Heart right ventricle (tissue), 16 donors: ENCODE data around the gene RASAL1. TPM values are rescaled to one million over a fixed set of nuclear protein-coding genes. Genes with fewer than 3 reads are reported as not detected.
A peak's percentile ranks its signal among the peaks of the same experiment; 100 is the strongest.

Source experiments
- ATAC-seq, 8 donors: fragments of 200-7000 bp; cut with Tn5 transposase; one replicate each; pipeline ENCODE4 v1.9.1; 2020; ENCODE audit warnings: mild to moderate bottlenecking in 8 of 8, moderate library complexity in 8 of 8, moderate number of reproducible peaks in 1 of 8
- DNase-seq, 2 donors: peaks; one replicate each; pipeline ENCODE4 v3.0.0-alpha.2; 2020
- H3K27ac ChIP-seq, 10 donors: fragments of 200-600 bp; sonication (generic) in 2 of 10; one replicate each; pipeline versions ENCODE4 v1.5.0 to v1.8.0; 2020 to 2022; ENCODE audit warnings: mild to moderate bottlenecking in 3 of 10
- H3K27me3 ChIP-seq, 7 donors: fragments of 200-600 bp; one replicate each; pipeline ENCODE4 v1.8.0; 2021 to 2022; ENCODE audit warnings: mild to moderate bottlenecking in 2 of 7
- H3K36me3 ChIP-seq, 9 donors: fragments of 200-600 bp; sonication (generic) in 1 of 9; one replicate each; pipeline versions ENCODE4 v1.5.0 to v1.8.0; 2020 to 2022; ENCODE audit warnings: mild to moderate bottlenecking in 2 of 9
- H3K4me1 ChIP-seq, 9 donors: fragments of 200-600 bp; sonication (generic) in 1 of 9; one replicate each; pipeline versions ENCODE4 v1.5.0 to v1.8.0; 2020 to 2022; ENCODE audit warnings: mild to moderate bottlenecking in 4 of 9
- H3K4me3 ChIP-seq, 10 donors: fragments of 200-600 bp; sonication (generic) in 2 of 10; one replicate each; pipeline versions ENCODE4 v1.5.0 to v1.8.0; 2020 to 2022; ENCODE audit warnings: mild to moderate bottlenecking in 7 of 10, moderate library complexity in 2 of 10
- H3K9me3 ChIP-seq, 11 donors: fragments of 200-600 bp in 10 of 11; sonication (generic) in 2 of 11; one replicate each; pipeline versions ENCODE4 v1.5.0 to v1.8.0; 2013 to 2022; ENCODE audit warnings: mild to moderate bottlenecking in 2 of 11, control low read depth in 1 of 11, moderate library complexity in 1 of 11
- WGBS, 2 donors: extraction: QIAGEN DNeasy Blood & Tissue Kit; methylation state at CpG; one replicate each; pipeline ENCODE4 v1.1.7; 2013; ENCODE audit warnings: inconsistent platforms in 1 of 2; 5-methylcytosine and 5-hydroxymethylcytosine counted together
- intact Hi-C, 10 donors: fragments of 100-400 bp; cut with DNase I; formaldehyde crosslinking; loops; one replicate each; pipeline versions ENCODE4 v1.11.1 to v1.14.2; 2022
- polyA plus RNA-seq, 2 donors: library from polyadenylated mRNA; stranded (reverse); fragments of 200-250 nt; gene quantifications; one replicate each; pipeline ENCODE4 v1.2.3, GENCODE V29; 2013
- total RNA-seq, 10 donors: library from RNA; stranded (reverse); fragmentation: NEBNext Ultra II Directional in 3 of 10; extraction: Animal tissue kit (Norgen Biotek cat#: 25700) in 3 of 10; gene quantifications; one replicate each; pipeline versions ENCODE4 v1.2.1 to v1.2.4, GENCODE V29; 2021 to 2023
- TF ChIP-seq, protein P1 (sequence below), 9 donors: fragments of 200-600 bp; sonication (generic) in 2 of 9; IDR thresholded peaks; one replicate each; pipeline versions ENCODE4 v1.5.0 to v1.8.0; 2021 to 2022; ENCODE audit warnings: antibody characterized with exemption in 9 of 9, mild to moderate bottlenecking in 5 of 9, moderate library complexity in 1 of 9
- donor health status: Arrhythmogenic right ventricular cardiomyopathy.
- donor health status: ischemic (EF 13 %, LVEDD 7.1; RV severe dilation, severe dysfunction).
- donor health status: healthy with polysubstance abuse.
- donor health status: DM: no; HTN: yes; CAD: no.
- donor health status: DM: no; HTN: no; CAD: no.
- donor health status: ischemic (EF 25% LVEDD 6.9; RV normal size, moderate dysfunction).
- donor health status: ischemic (EF 25% LVEDD 5.7; RV mildly dilated, moderate dysfunction).
- donor health status: healthy.
- donor health status: DM: yes; HTN: yes; CAD: no.
- donor health status: Ischemic cardiomyopathy.
- donor health status: ischemic (EF 35%, LVEDD 5.7; RV mildly dilated, moderate dysfunction).
- donor health status: nonischemic (EF 11% LVEDD 7.7; RV severe dilation, severe dysfunction).
- donor health status: DM: yes; HTN: yes; CAD: no.
- donor health status: PGD.
- donor health status: ischemic (EF 29% LVEDD 5.4; RV normal size, mild dysfunction).
- donor health status: nonischemic (EF 23%, LVEDD 6.1; RV moderate dilation, normal function).

RASAL1 gene
- total and polyA plus RNA-seq, 12 donors = not detected

DNA sequence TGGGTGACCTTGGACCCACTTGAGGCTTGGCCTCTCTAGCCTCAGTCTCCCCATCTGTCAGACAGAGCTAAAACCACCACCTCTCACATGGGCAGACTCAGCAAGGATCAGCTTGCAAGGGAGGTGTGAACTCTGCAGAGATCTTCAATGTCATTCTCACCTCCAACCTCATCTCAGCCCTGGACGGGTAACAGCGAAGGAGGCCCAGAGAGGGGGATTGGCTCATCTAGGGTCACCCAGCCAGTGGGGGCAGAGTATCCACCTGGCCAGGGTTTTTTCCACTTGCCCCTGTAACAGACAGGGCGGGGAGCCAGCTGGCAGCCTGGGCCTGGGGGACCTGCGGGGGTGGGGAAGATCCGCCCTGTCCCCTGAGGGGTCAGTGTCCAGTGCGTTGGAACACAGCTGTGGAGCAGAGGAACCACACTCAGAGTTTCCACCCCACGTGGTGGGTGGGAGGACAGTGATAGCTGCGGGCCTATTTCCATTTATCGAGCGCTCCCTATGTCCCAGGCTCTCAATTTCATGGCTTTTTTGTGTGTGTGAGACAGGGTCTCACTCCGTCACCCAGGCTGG, 51.6 kb downstream of the RASAL1 start:
- H3K4me1 ChIP-seq = peaks cover 0 to 9% (median 0%) of the 10 kb centered on the region in 9 donors
- DNase-seq = peak; percentile 41 to 49
- no peaks in the 10 kb centered on the region for H3K36me3 ChIP-seq
- no peaks in the 10 kb centered on the region for H3K9me3 ChIP-seq
- TF ChIP-seq, protein P1, sequence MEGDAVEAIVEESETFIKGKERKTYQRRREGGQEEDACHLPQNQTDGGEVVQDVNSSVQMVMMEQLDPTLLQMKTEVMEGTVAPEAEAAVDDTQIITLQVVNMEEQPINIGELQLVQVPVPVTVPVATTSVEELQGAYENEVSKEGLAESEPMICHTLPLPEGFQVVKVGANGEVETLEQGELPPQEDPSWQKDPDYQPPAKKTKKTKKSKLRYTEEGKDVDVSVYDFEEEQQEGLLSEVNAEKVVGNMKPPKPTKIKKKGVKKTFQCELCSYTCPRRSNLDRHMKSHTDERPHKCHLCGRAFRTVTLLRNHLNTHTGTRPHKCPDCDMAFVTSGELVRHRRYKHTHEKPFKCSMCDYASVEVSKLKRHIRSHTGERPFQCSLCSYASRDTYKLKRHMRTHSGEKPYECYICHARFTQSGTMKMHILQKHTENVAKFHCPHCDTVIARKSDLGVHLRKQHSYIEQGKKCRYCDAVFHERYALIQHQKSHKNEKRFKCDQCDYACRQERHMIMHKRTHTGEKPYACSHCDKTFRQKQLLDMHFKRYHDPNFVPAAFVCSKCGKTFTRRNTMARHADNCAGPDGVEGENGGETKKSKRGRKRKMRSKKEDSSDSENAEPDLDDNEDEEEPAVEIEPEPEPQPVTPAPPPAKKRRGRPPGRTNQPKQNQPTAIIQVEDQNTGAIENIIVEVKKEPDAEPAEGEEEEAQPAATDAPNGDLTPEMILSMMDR (IDR thresholded peaks at IDR 0.05) = no peak
- intact Hi-C loops = no loop called here
- peak overlapping the region in 2 of 10 donors; percentile 27 to 41 for H3K27ac ChIP-seq
- no peak overlapping the region for H3K4me3 ChIP-seq
- ATAC-seq = peak in 7 of 8 donors; percentile 53 to 80 (median 64)
- H3K27me3 ChIP-seq = peaks cover 0 to 73% (median 33%) of the 10 kb centered on the region in 7 donors
- WGBS, 2 donors = 62 to 69% methylated on average over 11 of the region's 11 CpGs

DNA sequence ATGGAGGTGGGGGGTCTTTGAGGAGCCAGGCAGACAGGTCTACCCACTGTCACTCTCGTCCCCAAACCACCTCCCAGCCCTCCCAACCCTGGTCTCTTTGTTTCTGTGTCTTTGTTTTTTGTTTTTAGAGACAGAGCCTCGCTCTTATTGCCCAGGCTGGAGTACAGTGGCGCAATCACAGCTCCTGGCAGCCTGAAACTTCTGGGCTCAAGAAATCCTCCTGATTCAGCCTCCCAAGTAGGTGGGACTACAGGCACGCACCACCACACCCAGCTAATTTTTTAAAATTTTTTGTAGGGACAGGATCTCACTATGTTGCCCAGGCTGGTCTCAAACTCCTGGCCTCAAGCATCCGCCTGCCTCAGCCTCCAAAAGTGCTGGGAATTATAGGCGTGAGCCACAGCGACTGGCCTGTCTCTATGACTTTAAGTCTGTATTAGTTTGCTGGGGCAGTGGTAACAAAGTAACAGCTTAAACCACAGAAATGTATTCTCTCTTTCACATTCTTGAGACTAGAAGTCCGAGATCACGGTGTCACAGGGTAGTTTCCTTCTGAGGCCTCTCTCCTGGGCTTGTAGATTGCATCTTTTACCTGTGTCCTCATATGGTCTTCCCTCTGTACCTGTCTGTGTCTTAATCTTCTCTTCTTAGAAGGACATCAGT, 52.9 kb downstream of the RASAL1 start:
- H3K9me3 ChIP-seq = no peaks in the 10 kb centered on the region
- peaks cover 0 to 9% (median 0%) of the 10 kb centered on the region in 9 donors for H3K4me1 ChIP-seq
- H3K4me3 ChIP-seq = no peak overlapping the region
- DNase-seq = no peak
- no peaks in the 10 kb centered on the region for H3K36me3 ChIP-seq
- WGBS, 2 donors = 81 to 89% methylated on average over 9 of the region's 9 CpGs
- intact Hi-C loops = no loop called here
- H3K27me3 ChIP-seq = peaks cover 0 to 74% (median 33%) of the 10 kb centered on the region in 7 donors
- TF ChIP-seq, protein P1 (IDR thresholded peaks at IDR 0.05) = no peak
- peak overlapping the region in 1 of 10 donors; percentile 20 for H3K27ac ChIP-seq
- ATAC-seq = no peak

DNA sequence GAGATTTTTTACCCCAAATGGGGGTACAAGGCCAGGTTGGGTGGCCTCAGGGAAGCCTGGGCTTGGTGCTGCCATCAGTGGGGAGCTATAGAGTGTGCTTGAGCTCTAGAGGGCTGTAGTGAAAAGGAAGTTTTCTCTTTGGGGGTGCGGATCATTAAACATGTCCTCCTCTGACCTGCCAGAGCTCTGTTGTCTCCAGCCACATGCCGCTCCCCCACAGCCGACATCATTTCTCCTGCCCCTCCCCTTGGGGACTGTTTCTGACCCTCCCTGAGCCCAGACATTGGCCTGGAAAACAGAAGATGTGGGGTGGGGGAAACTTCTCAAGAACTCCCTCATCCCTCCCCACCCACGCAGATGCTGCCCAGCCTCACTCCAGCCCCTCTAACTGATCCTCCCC, 53.7 kb downstream of the RASAL1 start:
- intact Hi-C loops = no loop called here
- 51 to 63% methylated on average over 4 of the region's 4 CpGs for WGBS, 2 donors
- no peak overlapping the region for H3K4me3 ChIP-seq
- TF ChIP-seq, protein P1 (IDR thresholded peaks at IDR 0.05) = no peak
- H3K36me3 ChIP-seq = no peaks in the 10 kb centered on the region
- H3K9me3 ChIP-seq = no peaks in the 10 kb centered on the region
- no peak for DNase-seq
- ATAC-seq = peak in 2 of 8 donors; percentile 23 to 26
- H3K27ac ChIP-seq = peak overlapping the region in 1 of 10 donors; percentile 22
- peaks cover 0 to 9% (median 0%) of the 10 kb centered on the region in 9 donors for H3K4me1 ChIP-seq
- peaks cover 0 to 66% (median 27%) of the 10 kb centered on the region in 7 donors for H3K27me3 ChIP-seq

DNA sequence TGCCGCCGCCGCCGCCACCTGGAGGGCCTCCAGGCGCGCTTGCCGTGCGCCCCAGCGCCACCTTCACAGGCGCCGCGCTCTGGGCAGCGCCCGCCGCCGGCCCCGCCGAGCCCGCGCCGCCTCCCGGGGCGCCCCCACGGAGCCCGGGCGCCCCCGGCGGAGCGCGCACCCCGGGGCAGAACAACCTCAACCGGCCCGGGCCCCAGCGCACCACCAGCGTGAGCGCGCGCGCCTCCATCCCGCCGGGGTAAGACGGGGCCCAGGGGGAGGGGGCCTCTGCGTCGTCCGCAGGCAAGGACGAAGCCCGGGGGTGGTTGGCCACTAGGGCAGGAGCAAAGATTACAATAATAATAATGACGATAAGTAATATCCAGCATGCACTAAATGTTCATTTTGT, 57.7 kb downstream of the RASAL1 start:
- Histone ChIP-seq H3K36me3 (no peaks in the 10 kb centered on the region), H3K4me3 (no peak overlapping the region), H3K9me3 (no peaks in the 10 kb centered on the region), H3K4me1 (peaks cover 0 to 9% (median 0%) of the 10 kb centered on the region in 9 donors), H3K27me3 (peaks cover 0 to 36% (median 30%) of the 10 kb centered on the region in 7 donors), H3K27ac (no peak overlapping the region)
- whole genome bisulfite sequencing, 2 donors = 37 to 40% methylated on average over 18 to 48 of the region's 48 CpGs
- TF ChIP-seq, protein P1 (IDR thresholded peaks at IDR 0.05) = no peak
- DNase-seq = no peak
- ATAC-seq = no peak
- intact Hi-C loops = no loop called here
